Tibial artery (tissue), 4 donors: ENCODE data around the gene IQGAP1.
A peak's percentile ranks its signal among the peaks of the same experiment; 100 is the strongest.

Experiments used
- DNase-seq, 2 donors: peaks; one replicate each; pipeline ENCODE4 v3.0.0-alpha.2; 2019
- H3K27ac ChIP-seq, 2 donors: fragments of 200-600 bp; sonication (generic) in 1 of 2; 1 replicate in 1 of 2; 2 replicates in 1 of 2; pipeline ENCODE4 v1.5.1; 2018 to 2019; ENCODE audit warnings: mild to moderate bottlenecking in 1 of 2
- H3K27me3 ChIP-seq, 2 donors: fragments of 200-600 bp; sonication (generic) in 1 of 2; one replicate each; pipeline versions ENCODE4 v1.5.1 to v1.6.0; 2016 to 2019
- H3K36me3 ChIP-seq, 3 donors: fragments of 200-600 bp; sonication (generic) in 2 of 3; one replicate each; pipeline ENCODE4 v1.5.1; 2016 to 2019; ENCODE audit warnings: mild to moderate bottlenecking in 2 of 3
- H3K4me1 ChIP-seq, 4 donors: fragments of 200-600 bp; sonication (generic) in 2 of 4; 1 replicate in 3 of 4; 2 replicates in 1 of 4; pipeline ENCODE4 v1.5.1; 2016 to 2019
- H3K4me3 ChIP-seq, 2 donors: fragments of 200-600 bp; sonication (generic) in 1 of 2; 1 replicate in 1 of 2; 2 replicates in 1 of 2; pipeline ENCODE4 v1.5.1; 2018 to 2019; ENCODE audit warnings: mild to moderate bottlenecking in 2 of 2
- H3K9me3 ChIP-seq, 3 donors: fragments of 200-600 bp; sonication (generic) in 1 of 3; one replicate each; pipeline ENCODE4 v1.5.1; 2016 to 2019
- CTCF ChIP-seq, 2 experiments: fragments of 200-600 bp in 1 of 2; fragments of 450-650 bp in 1 of 2; IDR thresholded peaks; one replicate each; pipeline ENCODE4 v1.5.1; 2017 to 2019; ENCODE audit warnings: antibody characterized with exemption in 2 of 2, mild to moderate bottlenecking in 1 of 2, moderate library complexity in 1 of 2
- intact Hi-C: fragments of 100-400 bp; cut with DNase I; formaldehyde crosslinking; loops from one replicate; pipeline ENCODE4 v1.15.0; 2023; ENCODE audit warnings: low total_unique reads

Gene IQGAP1

GRCh38 chr15:90478846-90479481 lies 90.9 kb downstream of the IQGAP1 start:
- DNase-seq = no peak
- Histone ChIP-seq H3K27me3 (no peaks in the 10 kb centered on the region), H3K4me1 (peaks cover 0 to 29% (median 7%) of the 10 kb centered on the region in 4 donors), H3K36me3 (peaks cover 68 to 91% (median 88%) of the 10 kb centered on the region in 3 donors), H3K9me3 (no peaks in the 10 kb centered on the region), H3K4me3 (no peak overlapping the region), H3K27ac (peak overlapping the region; percentile 11 to 63)
- intact Hi-C loops = no loop called here
- TF ChIP-seq CTCF (IDR thresholded peaks at IDR 0.05) = no peak

- Histone ChIP-seq H3K27me3 (no peaks in the 10 kb centered on the region), H3K36me3 (peaks cover 68 to 91% (median 88%) of the 10 kb centered on the region in 3 donors), H3K27ac (peak overlapping the region in 1 of 2 donors; percentile 63), H3K4me3 (no peak overlapping the region), H3K9me3 (no peaks in the 10 kb centered on the region), H3K4me1 (peaks cover 0 to 29% (median 7%) of the 10 kb centered on the region in 4 donors)
- no peak for DNase-seq
- intact Hi-C loops = loop anchor here (2.0 to 10.0 kb wide), 3 partner anchors 117 to 185 kb away; no protein-coding TSS in a partner anchor
- no peak for TF ChIP-seq CTCF (IDR thresholded peaks at IDR 0.05)
Observed at GRCh38 chr15:90479656-90480055, 91.6 kb downstream of the IQGAP1 start.

DNA sequence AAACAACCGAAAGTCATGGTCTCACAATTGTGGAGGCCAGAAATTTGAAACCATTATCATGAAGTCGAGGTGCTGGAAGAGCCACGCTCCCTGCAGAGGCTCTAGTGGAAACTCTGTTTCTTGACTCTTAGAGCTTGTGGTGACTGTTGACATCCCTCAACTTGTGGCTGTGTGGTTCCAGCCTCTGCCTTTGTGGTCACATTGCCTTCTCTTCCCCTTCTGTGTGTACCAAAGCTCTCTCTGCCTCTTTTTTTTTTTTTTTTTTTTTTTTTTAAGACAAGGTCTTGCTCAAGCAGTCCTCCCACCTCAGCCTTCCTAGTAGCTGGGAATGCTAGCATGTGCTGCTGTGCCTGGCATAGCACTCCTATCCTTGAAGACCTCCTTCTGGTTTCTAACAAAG lies 93.0 kb downstream of the IQGAP1 start:
- Histone ChIP-seq H3K4me1 (peaks cover 0 to 29% (median 7%) of the 10 kb centered on the region in 4 donors), H3K36me3 (peaks cover 65 to 91% (median 89%) of the 10 kb centered on the region in 3 donors), H3K27me3 (no peaks in the 10 kb centered on the region), H3K4me3 (no peak overlapping the region), H3K27ac (peak overlapping the region in 1 of 2 donors; percentile 63), H3K9me3 (no peaks in the 10 kb centered on the region)
- intact Hi-C loops = loop anchor here (2.0 to 10.0 kb wide), 3 partner anchors 119 to 186 kb away; no protein-coding TSS in a partner anchor
- no peak for TF ChIP-seq CTCF (IDR thresholded peaks at IDR 0.05)
- no peak for DNase-seq

- Histone ChIP-seq H3K4me1 (peaks cover 0 to 29% (median 7%) of the 10 kb centered on the region in 4 donors), H3K36me3 (peaks cover 66 to 91% (median 89%) of the 10 kb centered on the region in 3 donors), H3K9me3 (no peaks in the 10 kb centered on the region), H3K27ac (peak overlapping the region; percentile 36 to 63), H3K4me3 (no peak overlapping the region), H3K27me3 (no peaks in the 10 kb centered on the region)
- TF ChIP-seq CTCF (IDR thresholded peaks at IDR 0.05) = peak; percentile 64 to 80
- peak in 1 of 2 donors; percentile 35 for DNase-seq
- intact Hi-C loops = loop anchor here (5.0 to 10.0 kb wide), 2 partner anchors 120 to 188 kb away; no protein-coding TSS in a partner anchor
Observed at GRCh38 chr15:90482124-90483011, 94.3 kb downstream of the IQGAP1 start.

DNA sequence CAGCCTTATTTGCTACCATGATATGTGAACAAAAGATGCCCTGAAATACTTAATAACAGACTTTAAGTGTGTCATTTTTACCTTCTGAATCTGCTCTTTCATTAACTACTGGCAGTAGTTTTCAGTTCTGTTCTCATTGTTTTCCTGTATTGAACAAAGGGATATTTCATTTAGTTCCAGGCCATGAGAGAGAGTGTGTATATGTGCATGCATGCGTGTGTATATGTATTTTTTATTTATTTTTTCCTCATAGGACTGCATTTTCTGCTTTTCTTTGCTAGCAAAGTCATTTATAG lies 94.9 kb downstream of the IQGAP1 start:
- no peak for TF ChIP-seq CTCF (IDR thresholded peaks at IDR 0.05)
- Histone ChIP-seq H3K9me3 (no peaks in the 10 kb centered on the region), H3K27ac (no peak overlapping the region), H3K36me3 (peaks cover 66 to 91% (median 89%) of the 10 kb centered on the region in 3 donors), H3K27me3 (no peaks in the 10 kb centered on the region), H3K4me1 (peaks cover 0 to 29% (median 7%) of the 10 kb centered on the region in 4 donors), H3K4me3 (no peak overlapping the region)
- intact Hi-C loops = loop anchor here (5.0 to 10.0 kb wide), 2 partner anchors 121 to 188 kb away; no protein-coding TSS in a partner anchor
- no peak for DNase-seq
